GM23338 (cell line): Measurements from ENCODE around the gene POMT2. TPM values are rescaled to one million over a fixed set of nuclear protein-coding genes. Genes with fewer than 3 reads are reported as not detected.

ENCODE experiments used
- ATAC-seq: fragments of 200-7000 bp; cut with Tn5 transposase; 3 replicates; pipeline ENCODE4 v1.9.1; 2020
- DNase-seq: peaks from one replicate; pipeline ENCODE4 v3.0.0-alpha.2; 2015; ENCODE audit warnings: low spot score
- H2AFZ ChIP-seq: fragments of 200-600 bp; sonication (generic); 2 replicates; pipeline ENCODE4 v1.8.0; 2016; ENCODE audit warnings: antibody characterized with exemption, mild to moderate bottlenecking, moderate library complexity
- H3F3A ChIP-seq: fragments of 200-600 bp; sonication (generic); replicated peaks from 2 replicates; pipeline ENCODE4 v1.8.0; 2017; ENCODE audit warnings: antibody characterized with exemption, mixed run types, low read depth
- H3K27ac ChIP-seq: fragments of 200-600 bp; sonication (generic); 2 replicates; pipeline ENCODE4 v1.6.1; 2016; ENCODE audit warnings: low read depth
- H3K27me3 ChIP-seq: fragments of 200-600 bp; sonication (generic); 2 replicates; pipeline ENCODE4 v1.8.0; 2016; ENCODE audit warnings: mild to moderate bottlenecking, mixed run types, moderate library complexity; ENCODE audit not compliant: insufficient read depth
- H3K36me3 ChIP-seq: fragments of 200-600 bp; sonication (generic); 2 replicates; pipeline ENCODE4 v1.8.0; 2016; ENCODE audit warnings: mild to moderate bottlenecking; ENCODE audit not compliant: insufficient read depth
- H3K4me1 ChIP-seq: fragments of 200-600 bp; sonication (generic); 2 replicates; pipeline ENCODE4 v1.8.0; 2016; ENCODE audit warnings: mild to moderate bottlenecking, moderate library complexity; ENCODE audit not compliant: insufficient read depth
- H3K4me2 ChIP-seq: fragments of 200-600 bp; sonication (generic); 2 replicates; pipeline ENCODE4 v1.7.1; 2017; ENCODE audit warnings: mixed run types
- H3K4me3 ChIP-seq: fragments of 200-600 bp; sonication (generic); 2 replicates; pipeline ENCODE4 v1.6.1; 2016; ENCODE audit warnings: mixed run types
- H3K79me2 ChIP-seq: fragments of 200-600 bp; sonication (generic); replicated peaks from 2 replicates; pipeline ENCODE4 v1.8.0; 2017; ENCODE audit warnings: mild to moderate bottlenecking; ENCODE audit not compliant: insufficient read depth
- H3K9me2 ChIP-seq: fragments of 200-600 bp; sonication (generic); 2 replicates; pipeline ENCODE4 v1.8.0; 2017; ENCODE audit not compliant: insufficient read depth
- H4K20me1 ChIP-seq: fragments of 200-600 bp; sonication (generic); replicated peaks from 2 replicates; pipeline ENCODE4 v1.8.0; 2017; ENCODE audit warnings: mild to moderate bottlenecking; ENCODE audit not compliant: insufficient read depth
- H3K27ac Mint-ChIP-seq: 2 replicates; pipeline ENCODE4 v1.8.0; 2020; ENCODE audit warnings: inconsistent platforms, mild to moderate bottlenecking, moderate library complexity, mixed read lengths
- H3K27me3 Mint-ChIP-seq: 3 replicates; pipeline ENCODE4 v1.8.0; 2022; ENCODE audit warnings: low read depth, mild to moderate bottlenecking, moderate library complexity, mixed read lengths, inconsistent platforms; ENCODE audit not compliant: insufficient read depth, poor library complexity
- H3K36me3 Mint-ChIP-seq: 3 replicates; pipeline ENCODE4 v1.8.0; 2021; ENCODE audit warnings: low read depth, mild to moderate bottlenecking, inconsistent platforms, moderate library complexity, mixed read lengths
- H3K4me1 Mint-ChIP-seq: 3 replicates; pipeline ENCODE4 v1.8.0; 2020; ENCODE audit warnings: mild to moderate bottlenecking, inconsistent platforms, mixed read lengths
- H3K4me3 Mint-ChIP-seq: 3 replicates; pipeline ENCODE4 v1.8.0; 2021; ENCODE audit warnings: moderate library complexity, mild to moderate bottlenecking, inconsistent platforms, mixed read lengths
- H3K9me3 Mint-ChIP-seq: 3 replicates; pipeline ENCODE4 v1.8.0; 2020; ENCODE audit warnings: moderate library complexity, mild to moderate bottlenecking, inconsistent platforms, mixed read lengths
- CREB1 ChIP-seq: fragments of 250-450 bp; sonication (Bioruptor Pico); IDR thresholded peaks from 2 replicates; pipeline ENCODE4 v1.5.0; 2020; ENCODE audit warnings: low read depth, mild to moderate bottlenecking, moderate library complexity
- CTCF ChIP-seq, 2 experiments: fragments of 200-600 bp in 1 of 2; sonication (generic) in 1 of 2; conservative IDR thresholded peaks; 2 replicates each; pipeline versions ENCODE4 v1.5.1 to v1.6.1; 2016 to 2017; ENCODE audit warnings: antibody characterized with exemption in 2 of 2, low read depth in 2 of 2, mild to moderate bottlenecking in 2 of 2, moderate library complexity in 1 of 2
- ETS1 ChIP-seq: IDR thresholded peaks from 2 replicates; pipeline ENCODE4 v1.6.1; 2016; ENCODE audit warnings: antibody characterized with exemption
- EZH2 ChIP-seq: fragments of 200-600 bp; sonication (generic); IDR thresholded peaks from one replicate; pipeline ENCODE4 v1.8.0; 2017; ENCODE audit warnings: antibody characterized with exemption, mild to moderate bottlenecking, low read depth; ENCODE audit not compliant: unreplicated experiment
- EZH2phosphoT487 ChIP-seq: fragments of 200-600 bp; sonication (generic); IDR thresholded peaks from one replicate; pipeline ENCODE4 v1.8.1; 2018; ENCODE audit warnings: antibody characterized with exemption; ENCODE audit not compliant: unreplicated experiment
- JUNB ChIP-seq: IDR thresholded peaks from one replicate; pipeline ENCODE4 v1.6.1; 2016; ENCODE audit warnings: antibody characterized with exemption; ENCODE audit not compliant: unreplicated experiment
- NANOG ChIP-seq: IDR thresholded peaks from 2 replicates; pipeline ENCODE4 v1.6.1; 2016; ENCODE audit warnings: antibody characterized with exemption, borderline replicate concordance
- POLR2AphosphoS5 ChIP-seq: IDR thresholded peaks from 2 replicates; pipeline ENCODE4 v1.6.1; 2016; ENCODE audit warnings: antibody characterized with exemption, low read depth
- REST ChIP-seq: IDR thresholded peaks from one replicate; pipeline ENCODE4 v1.6.1; 2018; ENCODE audit warnings: antibody characterized with exemption; ENCODE audit not compliant: unreplicated experiment
- STAT1 ChIP-seq: IDR thresholded peaks from one replicate; pipeline ENCODE4 v1.6.1; 2016; ENCODE audit warnings: antibody characterized with exemption; ENCODE audit not compliant: unreplicated experiment
- ZNF114 ChIP-seq: fragments of 250-450 bp; sonication (Bioruptor Pico); IDR thresholded peaks from 2 replicates; pipeline ENCODE4 v1.5.0; 2020; ENCODE audit warnings: mild to moderate bottlenecking, moderate library complexity
- ZNF331 ChIP-seq: fragments of 250-450 bp; sonication (Bioruptor Pico); IDR thresholded peaks from 2 replicates; pipeline ENCODE4 v1.5.0; 2020; ENCODE audit warnings: low read depth, mild to moderate bottlenecking, moderate library complexity
- ZNF462 ChIP-seq: fragments of 250-450 bp; sonication (Bioruptor Pico); IDR thresholded peaks from 2 replicates; pipeline ENCODE4 v1.5.0; 2020; ENCODE audit warnings: mild to moderate bottlenecking, moderate library complexity
- polyA plus RNA-seq: library from polyadenylated mRNA; unstranded; fragments of >200 nt; fragmentation: Nextera tagmentation; extraction: Ambion mirVana; gene quantifications from 2 replicates; pipeline ENCODE4 v1.2.1, GENCODE V29; 2016
- total RNA-seq: library from RNA; depleted of rRNA; stranded (reverse); fragments of >200 nt; shearing (Covaris generic); gene quantifications from 2 replicates; pipeline ENCODE4 v1.2.3, GENCODE V29; 2014

The POMT2 gene
- total and polyA plus RNA-seq, 2 experiments from 2014 or later, result 24.3 to 29.9 TPM

- ATAC-seq (no peak), DNase-seq (no peak)
- H3K4me1 ChIP-seq, result no peaks in the 10 kb centered on the region
- no peak overlapping the region for H3K4me2 ChIP-seq
- H4K20me1 ChIP-seq, result no peaks in the 10 kb centered on the region
- Mint-ChIP-seq H3K27ac (no peak overlapping the region), H3K4me3 (no peak overlapping the region), H3K9me3 (no peaks in the 10 kb centered on the region; the same call in 2 of the 3 replicates), H3K27me3 (peaks cover 7% of the 10 kb centered on the region), H3K4me1 (peaks cover 8% of the 10 kb centered on the region; the same call in 2 of the 3 replicates), H3K36me3 (no peaks in the 10 kb centered on the region)
- H3K79me2 ChIP-seq, result no peaks in the 10 kb centered on the region
- TF ChIP-seq NANOG (no peak), EZH2 (no peak), ZNF462 (CRISPR knock-in tag) (no peak), REST (no peak), STAT1 (no peak), ZNF331 (CRISPR knock-in tag) (no peak), EZH2phosphoT487 (no peak), POLR2AphosphoS5 (no peak), JUNB (no peak), ETS1 (no peak), ZNF114 (CRISPR knock-in tag) (no peak), CREB1 (CRISPR knock-in tag) (no peak), CTCF (conservative IDR thresholded peaks at IDR 0.05; ENCODE audit: low read depth in 2 of 2) (no peak)
- no peaks in the 10 kb centered on the region for H3F3A ChIP-seq
- no peaks in the 10 kb centered on the region for H3K9me2 ChIP-seq
- H3K36me3 ChIP-seq, result no peaks in the 10 kb centered on the region
- no peak overlapping the region for H2AFZ ChIP-seq
- no peak overlapping the region for H3K27ac ChIP-seq
- no peak overlapping the region for H3K4me3 ChIP-seq
- H3K27me3 ChIP-seq, result no peaks in the 10 kb centered on the region
These were observed 89.8 kb downstream of the POMT2 start for GRCh38 chr14:77230914-77231313.
